NCI-H2107 treated with DMSO at 0.1 percent for 48 hours (cell line): Measurements from ENCODE around the gene LARP4.
"Not testable (repeated sequence)": the region's sequence is repeated elsewhere in the genome, so short reads cannot be mapped to it uniquely, and the experiment has no call there.

Source experiments
- DNase-seq: peaks from one replicate; lab custom pipeline; 2025; ENCODE audit not compliant: unreplicated experiment; lab: John Stamatoyannopoulos, UW

Gene LARP4

DNA sequence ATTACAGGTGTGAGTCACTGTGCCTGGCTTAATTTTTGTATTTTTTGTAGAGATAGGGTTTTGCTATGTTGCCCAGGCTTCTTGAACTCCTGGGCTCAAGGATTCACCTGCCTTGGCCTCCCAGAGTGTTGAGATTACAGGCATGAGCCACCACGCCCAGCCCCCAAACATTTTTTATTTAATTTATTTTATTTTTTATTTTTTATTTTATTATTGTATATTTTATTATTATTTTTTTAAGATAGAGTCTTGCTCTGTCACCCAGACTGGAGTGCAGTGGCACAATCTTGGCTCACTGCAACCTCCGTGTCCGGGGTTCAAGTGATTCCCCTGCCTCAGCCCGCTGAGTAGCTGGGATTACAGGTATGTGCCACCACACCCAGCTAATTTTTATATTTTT, 121.1 kb downstream of the LARP4 start:
- DNase-seq: not testable (repeated sequence)

DNA sequence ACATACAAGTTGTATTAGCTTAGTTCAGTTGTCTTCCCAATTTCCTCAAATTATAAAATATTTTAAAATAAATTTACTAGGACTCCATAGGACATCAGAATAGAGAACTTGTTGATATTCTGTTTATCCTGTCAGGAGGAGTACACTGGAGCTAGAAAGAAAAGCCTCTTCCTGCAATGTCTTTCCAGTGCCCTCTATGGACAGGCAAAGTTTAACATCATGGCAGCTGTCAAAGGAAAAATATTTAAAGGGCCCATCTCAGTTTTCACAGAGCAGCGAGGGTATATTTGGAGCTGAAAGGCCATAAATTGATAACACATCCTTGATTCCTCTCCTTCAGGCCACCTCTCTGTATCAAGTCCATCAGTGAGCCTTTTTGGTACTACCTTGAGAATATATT, 123.1 kb downstream of the LARP4 start:
- DNase-seq: no peak

DNA sequence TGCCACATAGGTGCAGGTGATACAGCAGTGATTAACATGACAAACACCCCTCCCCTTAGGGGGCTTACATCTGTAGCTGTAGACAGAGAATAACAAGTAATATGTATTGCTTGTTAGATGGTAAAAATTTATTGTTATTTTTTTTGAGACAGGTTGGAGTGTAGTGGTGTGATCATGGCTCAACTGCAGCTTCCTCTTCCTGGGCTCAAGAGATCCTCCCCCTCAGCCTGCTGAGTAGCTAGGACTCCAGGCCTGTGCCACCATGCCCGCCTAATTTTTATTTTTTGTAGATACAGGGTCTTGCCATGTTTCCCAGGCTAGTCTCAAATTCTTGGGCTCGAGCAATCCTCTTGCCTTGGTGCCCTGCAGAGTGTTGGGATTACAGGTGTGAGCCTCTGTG, 123.9 kb downstream of the LARP4 start:
- DNase-seq: no peak

DNA sequence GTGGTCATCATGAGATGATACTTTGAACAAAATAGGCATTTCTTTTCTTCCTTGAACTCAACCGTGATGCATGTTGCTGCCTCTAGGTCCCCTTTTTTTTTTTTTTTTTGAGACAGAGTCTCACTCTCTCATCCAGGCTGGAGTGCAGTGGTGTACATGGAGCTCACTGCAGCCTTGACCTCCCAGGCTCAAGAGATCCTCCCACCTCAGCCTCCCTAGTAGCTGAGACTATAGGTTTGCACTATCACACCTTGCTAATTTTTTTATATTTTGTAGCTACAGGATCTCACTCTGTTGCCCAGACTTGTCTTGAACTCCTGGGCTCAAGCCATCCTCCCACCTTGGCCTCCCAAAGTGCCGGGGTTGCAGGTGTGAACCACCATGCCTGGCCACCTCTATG, 124.7 kb downstream of the LARP4 start:
- no peak for DNase-seq

DNA sequence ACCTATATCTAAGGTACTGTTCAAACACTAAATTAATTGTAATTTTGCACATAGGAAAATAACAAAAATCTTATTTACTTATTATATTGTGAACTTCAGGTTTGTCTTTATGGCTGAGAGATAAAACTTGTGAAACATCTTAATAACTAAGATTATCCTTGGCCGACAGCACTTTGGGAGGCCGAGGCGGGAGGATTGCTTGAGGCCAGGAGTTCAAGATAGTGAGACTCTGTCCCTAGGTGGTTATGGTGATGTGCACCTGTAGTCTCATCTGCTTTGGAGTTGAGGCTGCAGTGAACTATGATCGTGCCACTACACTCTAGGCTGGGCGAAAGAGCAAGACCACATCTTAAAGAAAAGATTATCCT, 126.7 kb downstream of the LARP4 start:
- no peak for DNase-seq

DNA sequence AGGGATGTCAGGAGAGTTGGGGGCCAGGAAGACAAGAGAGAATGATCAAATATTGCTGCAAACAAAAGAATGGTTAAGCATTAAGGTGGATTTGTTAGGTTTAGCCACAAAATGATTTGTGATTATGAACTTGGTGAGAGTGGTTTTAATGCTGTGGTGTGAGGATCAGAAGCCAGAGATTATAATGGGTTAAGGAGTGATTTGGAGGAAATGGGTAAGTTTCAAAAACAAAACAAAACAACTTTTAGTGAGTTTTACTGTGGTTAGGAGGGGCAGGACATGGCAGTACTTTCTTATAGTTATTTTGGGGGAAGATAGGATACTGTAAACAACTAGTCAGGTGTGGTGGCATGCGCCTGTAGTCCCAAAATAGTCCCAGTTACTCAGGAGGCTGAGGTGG, 128.1 kb downstream of the LARP4 start:
- no peak for DNase-seq

DNA sequence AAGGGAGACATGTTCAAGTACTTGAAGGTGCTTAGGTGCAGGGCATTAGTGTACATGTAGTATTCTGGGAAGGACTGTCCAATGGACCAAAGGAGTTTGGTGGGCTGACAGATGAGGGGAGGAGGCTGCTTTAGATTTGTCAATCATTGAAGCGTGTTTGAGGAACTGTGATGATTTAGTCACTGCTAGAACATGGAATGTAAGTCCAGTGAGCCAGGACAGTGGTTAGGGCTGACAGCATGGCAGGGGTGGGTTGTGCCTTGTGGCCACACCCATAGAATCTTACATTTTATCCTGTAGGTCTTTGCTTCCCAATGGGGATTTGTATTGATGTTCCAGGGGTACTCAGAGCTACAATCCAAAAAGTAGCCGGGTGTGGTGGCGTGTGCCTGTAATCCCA, 128.7 kb downstream of the LARP4 start:
- DNase-seq: no peak
